MG63 (cell line): Measurements from ENCODE around the gene CDCP1. TPM values are rescaled to one million over a fixed set of nuclear protein-coding genes. Genes with fewer than 3 reads are reported as not detected.

Experiments used
- DNase-seq: peaks from one replicate; pipeline ENCODE4 v3.0.0-alpha.2; 2020
- H3K27me3 ChIP-seq: fragments of 250-450 bp; sonication (Bioruptor Pico); 2 replicates; pipeline ENCODE4 v1.5.1; 2020; ENCODE audit warnings: mild to moderate bottlenecking, moderate library complexity
- H3K36me3 ChIP-seq: fragments of 250-450 bp; sonication (Bioruptor Pico); 2 replicates; pipeline ENCODE4 v1.5.1; 2020; ENCODE audit warnings: mild to moderate bottlenecking, moderate library complexity
- H3K4me3 ChIP-seq: fragments of 250-450 bp; sonication (Bioruptor Pico); 2 replicates; pipeline ENCODE4 v1.5.1; 2020; ENCODE audit warnings: mild to moderate bottlenecking, moderate library complexity
- H3K9me3 ChIP-seq: fragments of 250-450 bp; sonication (Bioruptor Pico); 2 replicates; pipeline ENCODE4 v1.5.1; 2020; ENCODE audit warnings: mild to moderate bottlenecking, moderate library complexity
- total RNA-seq: library from RNA; depleted of rRNA; stranded (reverse); fragments of >200 nt; shearing (Covaris generic); gene quantifications from 2 replicates; pipeline ENCODE4 v1.2.3, GENCODE V29; 2014; ENCODE audit warnings: low replicate concordance; rRNA removed

Gene CDCP1, protein sequence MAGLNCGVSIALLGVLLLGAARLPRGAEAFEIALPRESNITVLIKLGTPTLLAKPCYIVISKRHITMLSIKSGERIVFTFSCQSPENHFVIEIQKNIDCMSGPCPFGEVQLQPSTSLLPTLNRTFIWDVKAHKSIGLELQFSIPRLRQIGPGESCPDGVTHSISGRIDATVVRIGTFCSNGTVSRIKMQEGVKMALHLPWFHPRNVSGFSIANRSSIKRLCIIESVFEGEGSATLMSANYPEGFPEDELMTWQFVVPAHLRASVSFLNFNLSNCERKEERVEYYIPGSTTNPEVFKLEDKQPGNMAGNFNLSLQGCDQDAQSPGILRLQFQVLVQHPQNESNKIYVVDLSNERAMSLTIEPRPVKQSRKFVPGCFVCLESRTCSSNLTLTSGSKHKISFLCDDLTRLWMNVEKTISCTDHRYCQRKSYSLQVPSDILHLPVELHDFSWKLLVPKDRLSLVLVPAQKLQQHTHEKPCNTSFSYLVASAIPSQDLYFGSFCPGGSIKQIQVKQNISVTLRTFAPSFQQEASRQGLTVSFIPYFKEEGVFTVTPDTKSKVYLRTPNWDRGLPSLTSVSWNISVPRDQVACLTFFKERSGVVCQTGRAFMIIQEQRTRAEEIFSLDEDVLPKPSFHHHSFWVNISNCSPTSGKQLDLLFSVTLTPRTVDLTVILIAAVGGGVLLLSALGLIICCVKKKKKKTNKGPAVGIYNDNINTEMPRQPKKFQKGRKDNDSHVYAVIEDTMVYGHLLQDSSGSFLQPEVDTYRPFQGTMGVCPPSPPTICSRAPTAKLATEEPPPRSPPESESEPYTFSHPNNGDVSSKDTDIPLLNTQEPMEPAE
- total RNA-seq, result 0.03 and 1.3 TPM in 2 replicates

DNA sequence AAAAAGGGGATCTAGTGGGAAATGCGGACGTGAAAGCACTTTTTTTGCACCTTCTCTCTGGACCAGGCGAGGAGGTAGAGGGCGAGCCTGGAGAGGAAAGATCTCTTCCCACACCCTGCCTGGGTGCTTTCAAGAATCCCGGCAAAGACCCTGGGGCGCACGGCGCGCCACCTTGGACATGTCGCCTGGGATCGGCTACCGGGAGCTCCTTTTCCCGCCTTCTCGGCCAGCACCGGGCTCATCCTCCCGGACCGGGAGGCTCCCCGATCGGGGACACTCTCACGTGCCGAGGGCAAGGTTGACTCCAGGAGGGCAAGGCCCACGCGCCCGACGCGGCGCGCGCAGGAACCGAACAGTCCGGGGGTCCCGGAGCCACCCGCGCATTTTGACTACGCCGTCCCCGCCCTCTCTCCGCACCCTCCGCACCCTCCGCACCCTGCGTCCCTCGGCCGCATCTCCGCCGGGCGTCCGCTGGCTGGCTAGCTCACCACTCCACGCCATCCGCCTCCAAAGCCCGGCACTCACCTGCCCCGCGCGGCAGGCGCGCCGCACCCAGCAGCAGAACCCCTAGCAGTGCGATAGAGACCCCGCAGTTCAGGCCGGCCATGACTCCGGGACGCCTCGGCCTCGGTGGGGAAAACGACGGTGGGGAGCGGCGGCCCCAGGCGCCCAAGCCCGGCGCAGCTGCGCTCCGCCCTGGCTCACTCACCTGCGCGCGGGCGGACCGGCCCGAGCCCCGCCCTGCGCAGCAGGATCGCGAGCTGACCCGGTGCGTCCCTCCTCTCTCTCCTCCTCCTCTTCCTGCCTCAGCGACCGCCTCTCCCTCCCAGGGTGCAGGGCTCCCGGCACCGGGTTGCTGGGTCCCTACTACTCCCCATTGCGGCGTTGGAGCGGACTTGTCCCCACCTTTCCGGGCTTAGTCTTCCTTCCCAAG lies at the start of gene CDCP1:
CDCP1 (minus strand) TSS at position 698 of the 934 bp plus-strand sequence; CDS start at position 607, 91 bp downstream.
- Histone ChIP-seq H3K36me3 (no peaks in the 10 kb centered on the region), H3K27me3 (no peaks in the 10 kb centered on the region), H3K9me3 (no peaks in the 10 kb centered on the region; the same call in 1 of the 2 replicates), H3K4me3 (no peak within 1 kb of the TSS)
- no peak for DNase-seq

DNA sequence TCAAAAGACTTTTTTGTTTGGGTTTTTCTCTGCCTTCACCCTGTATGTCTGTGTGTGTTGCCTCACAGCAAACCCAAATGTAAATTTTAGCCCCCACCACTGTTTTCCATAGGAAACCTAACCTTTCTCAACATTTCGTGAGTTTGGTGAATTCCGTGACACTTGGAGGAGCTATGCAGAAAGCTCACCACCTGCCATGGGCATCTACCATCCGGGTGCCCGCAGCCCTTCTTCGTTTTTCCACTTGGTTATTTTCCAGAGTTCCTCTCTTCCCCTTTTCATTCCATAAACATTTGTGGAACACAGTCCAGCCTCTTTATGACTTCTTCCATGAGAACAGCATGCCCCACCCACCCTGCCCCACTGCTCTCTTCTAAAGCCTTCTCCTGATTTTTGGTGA lies 48.6 kb upstream of the CDCP1 start:
- H3K9me3 ChIP-seq, result no peaks in the 10 kb centered on the region
- H3K36me3 ChIP-seq, result no peaks in the 10 kb centered on the region
- DNase-seq, result no peak
- no peaks in the 10 kb centered on the region for H3K27me3 ChIP-seq
- no peak overlapping the region for H3K4me3 ChIP-seq

- Histone ChIP-seq H3K36me3 (no peaks in the 10 kb centered on the region), H3K4me3 (no peak overlapping the region), H3K9me3 (no peaks in the 10 kb centered on the region), H3K27me3 (no peaks in the 10 kb centered on the region)
- DNase-seq, result no peak
These were observed 45.8 kb upstream of the CDCP1 start for GRCh38 chr3:45191924-45192417.

GRCh38 chr3:45191424-45191823 lies 45.2 kb upstream of the CDCP1 start:
- Histone ChIP-seq H3K9me3 (no peaks in the 10 kb centered on the region), H3K36me3 (no peaks in the 10 kb centered on the region), H3K27me3 (no peaks in the 10 kb centered on the region), H3K4me3 (no peak overlapping the region)
- DNase-seq, result no peak

- H3K4me3 ChIP-seq, result no peak overlapping the region
- H3K36me3 ChIP-seq, result no peaks in the 10 kb centered on the region
- H3K27me3 ChIP-seq, result no peaks in the 10 kb centered on the region
- no peaks in the 10 kb centered on the region for H3K9me3 ChIP-seq
- DNase-seq, result no peak
These were observed 42.8 kb upstream of the CDCP1 start for GRCh38 chr3:45188719-45189659.

DNA sequence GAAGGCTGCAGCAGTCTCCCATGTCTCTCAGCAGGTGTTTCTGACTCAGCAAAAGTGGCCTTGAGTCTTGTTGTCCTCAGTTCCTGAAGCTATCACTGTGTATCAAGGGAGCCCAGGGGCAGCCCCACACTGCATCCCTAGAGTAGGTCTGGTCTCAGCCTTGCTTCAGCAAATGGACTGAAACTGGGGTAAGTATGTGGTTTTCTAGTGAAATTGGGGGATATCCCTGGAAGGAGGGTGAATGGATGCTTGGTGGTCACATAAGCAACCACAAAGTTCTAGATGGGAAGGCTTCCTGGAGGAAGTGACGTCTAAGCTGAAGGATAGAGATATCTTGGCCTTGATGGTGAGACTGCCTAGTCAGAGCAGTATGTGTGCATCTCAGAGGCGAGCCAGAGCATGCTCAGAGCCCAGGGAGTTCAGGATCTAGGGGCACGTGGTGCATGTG lies 41.5 kb upstream of the CDCP1 start:
- no peak for DNase-seq
- Histone ChIP-seq H3K9me3 (no peaks in the 10 kb centered on the region), H3K36me3 (no peaks in the 10 kb centered on the region), H3K4me3 (no peak overlapping the region), H3K27me3 (no peaks in the 10 kb centered on the region)

DNA sequence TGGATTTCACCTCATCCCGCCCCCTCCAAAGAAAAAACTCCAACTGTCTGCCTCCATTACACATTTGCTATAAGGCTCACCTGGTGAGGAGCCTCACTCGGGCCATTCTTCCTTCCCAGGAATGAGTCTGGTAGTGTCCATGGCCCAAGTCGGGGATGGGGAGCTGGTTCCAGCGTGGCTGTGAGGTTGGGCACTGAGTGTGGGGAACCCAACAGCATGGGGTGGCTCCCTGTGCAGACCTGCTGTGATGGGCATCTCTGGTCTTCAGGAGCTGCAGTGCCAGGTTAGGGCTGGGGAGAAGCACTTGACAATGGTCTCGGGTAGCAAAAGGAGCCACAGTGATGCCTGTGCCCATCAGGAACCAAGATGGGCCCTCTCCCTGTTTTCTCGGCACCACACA lies 40.7 kb upstream of the CDCP1 start:
- H3K4me3 ChIP-seq, result no peak overlapping the region
- DNase-seq, result no peak
- no peaks in the 10 kb centered on the region for H3K27me3 ChIP-seq
- H3K9me3 ChIP-seq, result no peaks in the 10 kb centered on the region
- no peaks in the 10 kb centered on the region for H3K36me3 ChIP-seq

DNA sequence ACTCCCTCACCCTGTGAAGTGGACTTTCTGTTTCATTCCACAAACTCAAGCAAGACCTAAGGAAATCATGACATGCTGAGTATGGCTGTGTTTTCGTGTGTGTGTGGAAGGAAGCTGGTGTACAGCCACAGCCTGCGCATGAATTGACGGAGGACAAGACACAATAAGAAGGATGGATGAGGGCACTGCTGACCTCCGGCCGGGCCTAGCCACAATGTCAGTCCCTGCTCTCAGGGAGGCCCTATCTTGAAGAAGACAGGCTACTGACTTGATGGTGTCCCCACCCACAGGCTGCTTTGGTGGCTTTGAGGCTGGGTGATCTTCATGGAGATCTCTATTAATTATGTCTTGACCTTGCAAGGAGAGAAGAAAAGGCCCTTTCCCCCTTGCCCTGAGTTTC lies 39.3 kb upstream of the CDCP1 start:
- no peak for DNase-seq
- H3K9me3 ChIP-seq, result no peaks in the 10 kb centered on the region
- H3K27me3 ChIP-seq, result no peaks in the 10 kb centered on the region
- no peak overlapping the region for H3K4me3 ChIP-seq
- H3K36me3 ChIP-seq, result no peaks in the 10 kb centered on the region

DNA sequence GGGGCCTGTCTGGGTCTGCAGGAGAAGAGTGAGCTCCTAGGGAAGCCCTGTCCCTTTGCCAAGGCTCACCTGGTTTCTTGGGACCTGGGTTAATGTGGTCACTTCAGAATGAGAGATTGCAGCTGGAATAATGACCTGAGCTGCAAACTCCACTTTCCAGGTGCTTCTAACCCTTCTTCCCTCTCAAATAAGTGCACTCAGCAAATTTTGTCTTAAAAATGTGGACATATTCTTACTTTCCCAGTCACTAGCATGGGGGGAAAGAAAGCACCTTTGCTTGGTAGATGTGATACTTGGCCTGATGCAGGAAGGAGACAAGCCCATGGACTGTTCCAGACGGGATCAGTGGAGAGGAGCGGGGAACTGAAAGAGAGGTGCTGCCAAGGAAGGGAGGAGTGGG lies 38.9 kb upstream of the CDCP1 start:
- Histone ChIP-seq H3K9me3 (no peaks in the 10 kb centered on the region), H3K36me3 (no peaks in the 10 kb centered on the region), H3K27me3 (no peaks in the 10 kb centered on the region), H3K4me3 (no peak overlapping the region)
- no peak for DNase-seq

DNA sequence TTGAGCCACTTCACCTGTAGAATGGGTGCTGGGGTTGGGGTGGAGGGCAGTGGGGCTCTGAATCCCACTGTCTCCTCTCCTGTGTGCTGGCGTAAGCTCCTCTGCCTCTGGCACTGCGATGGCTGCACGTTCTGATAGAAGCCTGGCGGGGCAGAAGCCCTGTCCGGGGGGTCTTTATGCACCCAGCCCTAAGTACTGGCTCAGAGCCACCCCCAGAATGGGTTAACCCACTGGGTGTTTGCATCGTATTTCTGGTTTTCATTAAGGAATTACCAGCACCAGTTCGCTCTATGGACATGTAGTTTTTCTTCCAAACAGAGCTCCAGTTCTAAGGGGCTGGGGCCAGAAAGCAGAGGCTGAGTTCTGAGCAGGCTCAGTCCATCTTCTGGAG lies 37.7 kb upstream of the CDCP1 start:
- Histone ChIP-seq H3K4me3 (no peak overlapping the region), H3K27me3 (no peaks in the 10 kb centered on the region), H3K9me3 (no peaks in the 10 kb centered on the region), H3K36me3 (no peaks in the 10 kb centered on the region)
- no peak for DNase-seq

DNA sequence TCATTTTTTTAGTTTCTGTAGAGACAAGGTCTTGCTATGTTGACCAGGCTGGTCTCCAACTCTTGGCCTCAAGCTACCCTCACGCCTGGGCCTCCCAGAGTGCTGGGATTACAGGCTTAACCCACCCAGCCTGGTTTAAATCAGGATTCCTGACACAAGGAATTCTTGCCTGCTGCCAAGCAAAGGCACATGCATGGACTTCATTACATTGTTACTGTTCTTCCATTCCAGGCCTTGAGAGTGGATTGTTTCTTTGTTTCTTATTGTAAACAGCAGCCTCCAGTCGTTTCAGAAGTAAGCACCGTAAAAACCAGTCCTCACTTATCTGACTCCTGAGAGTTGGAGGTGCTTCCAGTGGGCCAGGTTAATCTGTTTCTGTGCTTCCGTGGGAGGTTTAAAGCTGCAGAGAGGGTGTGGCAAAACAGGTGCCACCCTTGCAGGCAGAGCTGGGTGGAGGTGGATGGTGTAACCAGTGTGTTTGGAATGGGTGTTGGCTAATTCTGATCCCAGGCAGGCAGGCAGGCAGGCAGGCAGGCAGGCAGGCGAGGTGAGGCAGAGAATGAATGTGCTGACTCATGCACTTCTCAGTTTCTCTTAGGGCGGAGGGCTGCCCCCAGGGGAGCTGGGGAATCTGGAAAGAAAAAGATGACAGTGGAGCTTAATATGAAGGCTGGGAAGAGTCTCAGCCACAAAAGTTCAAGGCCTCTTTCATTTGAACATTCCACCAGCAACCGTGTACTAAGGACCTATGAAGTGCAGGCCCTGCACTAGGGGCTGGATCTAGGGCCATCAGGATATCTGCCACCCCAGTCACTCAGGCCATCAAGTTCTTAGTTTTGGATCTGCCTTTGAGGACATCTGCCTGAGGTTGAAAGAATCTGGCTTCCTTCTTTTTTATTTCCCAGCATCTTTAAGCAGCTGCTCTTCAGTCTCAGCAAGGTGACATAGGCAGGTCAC lies 37.0 kb upstream of the CDCP1 start:
- H3K36me3 ChIP-seq, result no peaks in the 10 kb centered on the region
- no peaks in the 10 kb centered on the region for H3K9me3 ChIP-seq
- DNase-seq, result peak; percentile 65
- no peaks in the 10 kb centered on the region for H3K27me3 ChIP-seq
- no peak overlapping the region for H3K4me3 ChIP-seq

DNA sequence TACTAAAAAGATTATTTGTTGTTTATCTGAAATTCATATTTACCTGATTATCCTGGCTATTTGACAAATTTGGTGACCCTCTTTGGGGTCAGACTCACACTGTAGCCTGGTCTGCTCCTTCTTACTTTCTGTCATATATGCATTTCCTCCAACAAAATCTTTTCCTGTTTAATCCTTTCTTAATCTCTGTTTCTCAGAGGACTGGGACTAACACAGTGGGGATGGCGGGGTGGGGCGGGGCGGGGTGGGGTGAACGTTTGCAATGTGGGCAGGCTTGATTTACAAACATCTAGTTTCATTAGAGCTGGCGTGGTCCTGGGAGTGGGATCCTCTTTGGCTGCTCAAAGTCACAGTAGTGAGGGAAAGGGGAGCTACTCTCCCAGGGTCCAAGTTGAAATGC lies 35.3 kb upstream of the CDCP1 start:
- DNase-seq, result no peak
- Histone ChIP-seq H3K27me3 (no peaks in the 10 kb centered on the region), H3K4me3 (no peak overlapping the region), H3K36me3 (no peaks in the 10 kb centered on the region), H3K9me3 (no peaks in the 10 kb centered on the region)

DNA sequence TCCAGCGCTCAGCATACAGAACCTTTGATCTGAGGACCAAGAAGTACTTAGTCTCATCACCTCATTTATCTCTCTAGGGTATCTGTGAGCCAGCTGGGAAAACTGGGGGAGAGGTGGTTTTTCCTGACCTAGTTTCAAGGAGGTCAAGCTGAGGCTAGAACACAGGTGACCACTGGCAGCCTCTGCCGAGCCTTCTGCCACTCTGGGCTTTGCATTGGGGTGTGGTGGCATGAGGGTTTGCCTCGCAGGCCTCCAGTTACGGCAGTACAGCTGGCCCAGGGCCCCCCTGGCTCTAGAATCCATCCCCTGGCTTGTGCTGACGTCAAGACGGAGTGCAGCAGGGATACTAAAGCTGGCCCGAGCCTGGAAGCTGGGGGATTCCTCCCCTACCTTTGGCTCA lies 34.7 kb upstream of the CDCP1 start:
- no peak for DNase-seq
- Histone ChIP-seq H3K27me3 (no peaks in the 10 kb centered on the region), H3K36me3 (no peaks in the 10 kb centered on the region), H3K4me3 (no peak overlapping the region), H3K9me3 (no peaks in the 10 kb centered on the region)

- no peaks in the 10 kb centered on the region for H3K36me3 ChIP-seq
- no peaks in the 10 kb centered on the region for H3K27me3 ChIP-seq
- peak; percentile 93 for DNase-seq
- H3K9me3 ChIP-seq, result no peaks in the 10 kb centered on the region
- no peak overlapping the region for H3K4me3 ChIP-seq
These were observed 33.9 kb upstream of the CDCP1 start for GRCh38 chr3:45180051-45180450.

- DNase-seq, result peak; percentile 65
- H3K27me3 ChIP-seq, result no peaks in the 10 kb centered on the region
These were observed 33.0 kb upstream of the CDCP1 start for GRCh38 chr3:45179163-45179562.

More at GRCh38 chr3:45179163-45179562, 33.0 kb upstream of the CDCP1 start:
- no peak overlapping the region for H3K4me3 ChIP-seq
- no peaks in the 10 kb centered on the region for H3K9me3 ChIP-seq
- H3K36me3 ChIP-seq, result no peaks in the 10 kb centered on the region
